Caki2 (cell line): Measurements from ENCODE around the gene ANAPC2. TPM values are rescaled to one million over a fixed set of nuclear protein-coding genes. Genes with fewer than 3 reads are reported as not detected.

Source experiments
- DNase-seq: peaks from one replicate; pipeline ENCODE4 v3.0.0-alpha.2; 2015; ENCODE audit warnings: low read depth
- in situ Hi-C: cut with HindIII; loops from 2 replicates; pipeline ENCODE4 v1.10.0; 2016; ENCODE audit warnings: low sequenced_read_pairs, low pct_unique_long_range_greater_than_20kb, mixed read lengths
- total RNA-seq: library from RNA; depleted of rRNA; stranded (reverse); fragments of >200 nt; shearing (Covaris generic); gene quantifications from 2 replicates; pipeline ENCODE4 v1.2.3, GENCODE V29; 2014; ENCODE audit warnings: low replicate concordance; rRNA removed

The ANAPC2 gene, protein sequence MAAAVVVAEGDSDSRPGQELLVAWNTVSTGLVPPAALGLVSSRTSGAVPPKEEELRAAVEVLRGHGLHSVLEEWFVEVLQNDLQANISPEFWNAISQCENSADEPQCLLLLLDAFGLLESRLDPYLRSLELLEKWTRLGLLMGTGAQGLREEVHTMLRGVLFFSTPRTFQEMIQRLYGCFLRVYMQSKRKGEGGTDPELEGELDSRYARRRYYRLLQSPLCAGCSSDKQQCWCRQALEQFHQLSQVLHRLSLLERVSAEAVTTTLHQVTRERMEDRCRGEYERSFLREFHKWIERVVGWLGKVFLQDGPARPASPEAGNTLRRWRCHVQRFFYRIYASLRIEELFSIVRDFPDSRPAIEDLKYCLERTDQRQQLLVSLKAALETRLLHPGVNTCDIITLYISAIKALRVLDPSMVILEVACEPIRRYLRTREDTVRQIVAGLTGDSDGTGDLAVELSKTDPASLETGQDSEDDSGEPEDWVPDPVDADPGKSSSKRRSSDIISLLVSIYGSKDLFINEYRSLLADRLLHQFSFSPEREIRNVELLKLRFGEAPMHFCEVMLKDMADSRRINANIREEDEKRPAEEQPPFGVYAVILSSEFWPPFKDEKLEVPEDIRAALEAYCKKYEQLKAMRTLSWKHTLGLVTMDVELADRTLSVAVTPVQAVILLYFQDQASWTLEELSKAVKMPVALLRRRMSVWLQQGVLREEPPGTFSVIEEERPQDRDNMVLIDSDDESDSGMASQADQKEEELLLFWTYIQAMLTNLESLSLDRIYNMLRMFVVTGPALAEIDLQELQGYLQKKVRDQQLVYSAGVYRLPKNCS
- 38.2 and 94.6 TPM in 2 replicates for total RNA-seq

DNA sequence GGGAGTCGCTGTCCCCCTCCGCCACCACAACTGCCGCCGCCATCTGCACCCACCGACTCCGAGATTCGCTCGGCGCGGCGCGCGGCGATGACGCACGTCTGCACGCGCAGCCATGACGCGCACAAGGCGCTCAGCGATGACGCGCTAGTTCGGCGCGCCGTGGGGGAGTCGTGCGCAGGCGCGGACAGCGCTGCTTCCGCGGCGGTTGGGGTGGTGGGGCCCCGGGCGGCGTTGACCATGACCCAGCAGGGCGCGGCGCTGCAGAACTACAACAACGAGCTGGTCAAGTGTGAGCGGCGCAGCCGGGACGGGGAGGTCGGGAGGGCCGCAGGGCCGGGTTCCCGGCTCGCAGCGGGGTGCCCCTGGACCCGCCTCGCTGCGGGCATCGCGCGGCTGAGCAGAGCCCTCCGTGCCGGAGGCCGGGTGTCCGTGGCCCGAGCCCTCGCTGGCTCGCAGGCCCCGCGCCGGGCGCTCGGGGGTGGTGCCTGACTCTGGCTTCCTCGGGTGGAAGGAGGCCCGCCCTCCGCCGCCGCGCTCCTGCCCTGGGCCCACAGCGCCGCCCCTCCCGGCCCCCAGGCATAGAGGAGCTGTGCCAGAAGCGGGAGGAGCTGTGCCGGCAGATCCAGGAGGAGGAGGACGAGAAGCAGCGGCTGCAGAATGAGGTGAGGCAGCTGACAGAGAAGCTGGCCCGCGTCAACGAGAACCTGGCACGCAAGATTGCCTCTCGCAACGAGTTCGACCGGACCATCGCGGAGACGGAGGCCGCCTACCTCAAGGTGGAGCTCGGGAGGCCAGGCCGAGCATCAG lies at the start of gene ANAPC2, which contains the start of gene SSNA1:
TSS of gene ANAPC2 (minus strand) at position 71 of the 807 bp plus-strand sequence. CDS start at position 43, 28 bp downstream.
TSS of gene SSNA1 (plus strand) at position 187 of the 807 bp plus-strand sequence. CDS start at position 238, 51 bp downstream.
- in situ Hi-C loops: no loop called here
- DNase-seq: peak; percentile 94

DNA sequence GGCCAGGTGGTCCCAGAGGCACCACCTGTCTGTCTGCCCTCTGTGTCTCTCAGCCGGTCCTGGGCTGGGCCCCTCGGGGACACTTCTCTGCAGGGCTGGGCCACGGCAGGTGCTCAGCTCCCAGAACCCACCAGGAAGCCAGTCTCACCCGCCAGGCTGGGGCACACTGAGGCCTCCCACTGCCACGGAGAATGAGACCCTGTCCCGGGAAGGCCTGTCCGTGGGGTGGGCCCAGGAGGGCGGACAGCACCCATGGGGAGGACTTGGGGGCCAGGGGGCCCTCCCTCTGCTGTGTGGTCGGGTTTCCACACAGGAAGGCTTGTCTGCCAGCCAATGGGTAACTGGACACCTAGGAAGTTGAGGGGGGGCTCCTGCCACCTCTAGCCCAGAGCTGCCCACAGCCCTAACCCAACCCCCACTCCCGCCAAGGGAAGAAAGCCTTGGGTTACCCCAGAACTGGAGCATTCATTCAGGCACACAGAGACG lies 48.6 kb upstream of the ANAPC2 start:
- no peak for DNase-seq
- in situ Hi-C loops: no loop called here

DNA sequence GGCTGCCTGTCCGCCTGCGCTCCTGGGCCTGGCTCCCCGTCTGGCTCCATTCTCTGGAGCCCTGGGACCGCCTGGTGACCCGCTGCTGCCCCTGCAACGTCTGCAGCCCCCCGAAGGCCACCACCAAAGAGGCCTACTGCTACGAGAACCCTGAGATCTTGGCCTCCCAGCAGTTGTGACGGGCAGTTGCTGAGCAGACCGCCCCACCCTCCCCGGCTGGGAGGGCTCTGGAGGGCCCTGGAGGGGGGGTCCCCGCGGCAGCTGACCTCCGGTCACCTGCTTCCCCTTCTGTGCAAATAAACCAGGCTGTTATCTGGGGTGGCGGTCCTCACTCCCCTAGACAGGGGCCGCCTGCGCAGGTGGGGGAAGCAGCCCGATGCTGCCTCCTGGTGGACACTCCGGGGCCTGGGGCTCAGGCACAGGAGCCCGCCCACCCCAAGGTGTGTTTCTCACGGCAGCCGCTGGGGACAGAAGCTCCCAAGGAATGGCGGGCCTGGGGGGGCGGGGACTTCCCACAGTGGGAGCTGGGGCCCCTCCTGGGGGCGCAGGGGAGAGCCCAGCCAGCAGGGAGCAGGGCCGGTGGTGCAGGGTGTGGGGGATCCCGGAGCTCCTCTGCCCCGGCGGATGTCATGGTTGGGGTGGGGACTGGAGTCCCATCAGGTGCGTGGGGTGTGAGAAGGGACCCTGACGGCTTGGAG lies 48.0 kb upstream of the ANAPC2 start:
- in situ Hi-C loops: no loop called here
- DNase-seq: peak; percentile 73

DNA sequence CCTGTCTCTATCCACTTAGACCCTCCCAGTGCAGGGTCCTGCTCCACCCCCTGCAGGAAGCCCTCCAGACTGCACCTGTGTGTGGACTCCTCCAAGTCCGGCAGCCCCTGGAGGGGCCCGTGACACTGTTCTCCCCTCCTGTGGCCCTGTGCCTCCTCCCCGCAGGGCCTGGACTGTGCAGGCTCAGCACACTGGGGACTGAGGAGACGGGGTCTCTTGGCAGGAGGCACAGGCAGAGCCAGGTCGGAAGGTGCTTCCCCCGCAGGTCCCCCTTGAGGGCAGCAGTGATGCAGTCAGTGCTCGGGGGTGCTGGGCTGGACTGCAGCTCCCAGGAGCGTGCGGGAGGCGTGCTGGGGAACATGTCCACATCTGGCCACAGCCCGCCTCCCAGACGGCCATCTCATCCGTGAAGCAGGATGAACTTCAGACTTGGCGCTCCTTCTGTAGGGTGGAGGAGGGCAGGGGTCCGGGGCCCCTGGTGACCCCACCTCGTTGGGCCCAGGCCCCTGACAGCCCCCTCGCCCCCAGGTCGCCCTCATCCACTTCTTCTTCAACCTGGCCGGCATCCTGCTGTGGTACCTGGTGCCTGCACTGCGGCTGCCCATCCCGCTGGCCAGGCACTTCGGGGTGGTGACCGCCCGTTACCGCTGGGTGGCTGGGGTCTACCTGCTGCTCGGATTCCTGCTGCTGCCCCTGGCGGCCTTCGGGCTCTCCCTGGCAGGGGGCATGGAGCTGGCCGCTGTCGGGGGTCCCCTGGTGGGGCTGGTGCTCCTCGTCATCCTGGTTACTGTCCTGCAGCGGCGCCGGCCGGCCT lies 47.3 kb upstream of the ANAPC2 start:
- DNase-seq: no peak
- in situ Hi-C loops: no loop called here

DNA sequence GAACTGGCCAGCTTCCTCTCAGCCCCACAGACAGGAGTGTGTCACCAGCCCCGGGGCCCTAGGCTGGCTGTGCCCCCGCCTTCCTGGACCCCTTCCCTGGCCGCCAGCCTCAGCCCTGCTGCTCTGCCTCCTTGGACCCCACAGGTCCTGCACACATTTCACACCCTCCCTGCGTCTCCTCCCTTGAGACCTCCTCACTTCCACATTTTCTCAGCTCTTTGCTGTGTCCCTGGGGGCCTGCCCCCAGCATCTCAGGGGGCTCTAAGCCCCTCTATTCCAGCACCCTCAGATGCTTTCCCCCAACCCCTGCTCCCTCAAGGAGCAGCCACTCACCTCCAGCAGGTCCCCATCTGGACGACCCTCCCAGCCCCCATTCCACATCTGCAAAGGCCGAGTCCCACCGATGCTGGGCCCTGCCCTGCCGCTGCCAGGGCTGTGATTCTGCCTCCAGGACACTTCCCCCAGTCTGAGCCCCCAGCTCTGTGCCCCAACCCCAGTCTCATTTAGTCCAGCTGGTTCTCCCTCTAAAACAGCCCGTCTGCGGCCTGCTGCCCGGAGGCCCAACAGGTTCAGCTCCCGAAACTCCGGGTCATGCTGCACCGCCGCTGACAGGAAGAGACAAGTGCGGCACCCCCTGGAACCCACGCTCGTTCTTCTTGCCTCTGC lies 46.5 kb upstream of the ANAPC2 start:
- in situ Hi-C loops: no loop called here
- DNase-seq: no peak

DNA sequence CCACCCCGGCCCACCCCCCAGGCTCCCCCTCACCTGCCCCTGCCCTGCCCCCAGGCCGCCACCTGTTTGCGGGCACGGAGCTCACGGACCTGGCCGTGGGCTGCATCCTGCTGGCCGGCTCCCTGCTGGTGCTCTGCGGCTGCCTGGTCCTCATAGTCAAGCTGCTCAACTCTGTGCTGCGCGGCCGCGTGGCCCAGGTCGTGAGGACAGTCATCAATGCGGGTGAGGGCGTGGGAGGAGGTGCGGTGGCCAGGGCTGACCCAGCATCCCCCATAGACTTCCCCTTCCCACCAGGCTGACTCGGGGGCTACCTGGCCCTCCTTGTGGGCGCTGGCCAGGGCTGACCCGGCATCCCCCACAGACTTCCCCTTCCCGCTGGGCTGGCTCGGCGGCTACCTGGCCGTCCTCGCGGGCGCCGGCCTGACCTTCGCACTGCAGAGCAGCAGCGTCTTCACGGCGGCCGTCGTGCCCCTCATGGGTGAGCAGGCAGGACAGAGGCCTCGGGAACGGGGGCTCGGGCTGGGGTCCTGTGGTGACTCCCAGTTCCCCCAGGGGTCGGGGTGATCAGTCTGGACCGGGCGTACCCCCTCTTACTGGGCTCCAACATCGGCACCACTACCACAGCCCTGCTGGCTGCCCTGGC lies 45.8 kb upstream of the ANAPC2 start:
- in situ Hi-C loops: no loop called here
- no peak for DNase-seq

DNA sequence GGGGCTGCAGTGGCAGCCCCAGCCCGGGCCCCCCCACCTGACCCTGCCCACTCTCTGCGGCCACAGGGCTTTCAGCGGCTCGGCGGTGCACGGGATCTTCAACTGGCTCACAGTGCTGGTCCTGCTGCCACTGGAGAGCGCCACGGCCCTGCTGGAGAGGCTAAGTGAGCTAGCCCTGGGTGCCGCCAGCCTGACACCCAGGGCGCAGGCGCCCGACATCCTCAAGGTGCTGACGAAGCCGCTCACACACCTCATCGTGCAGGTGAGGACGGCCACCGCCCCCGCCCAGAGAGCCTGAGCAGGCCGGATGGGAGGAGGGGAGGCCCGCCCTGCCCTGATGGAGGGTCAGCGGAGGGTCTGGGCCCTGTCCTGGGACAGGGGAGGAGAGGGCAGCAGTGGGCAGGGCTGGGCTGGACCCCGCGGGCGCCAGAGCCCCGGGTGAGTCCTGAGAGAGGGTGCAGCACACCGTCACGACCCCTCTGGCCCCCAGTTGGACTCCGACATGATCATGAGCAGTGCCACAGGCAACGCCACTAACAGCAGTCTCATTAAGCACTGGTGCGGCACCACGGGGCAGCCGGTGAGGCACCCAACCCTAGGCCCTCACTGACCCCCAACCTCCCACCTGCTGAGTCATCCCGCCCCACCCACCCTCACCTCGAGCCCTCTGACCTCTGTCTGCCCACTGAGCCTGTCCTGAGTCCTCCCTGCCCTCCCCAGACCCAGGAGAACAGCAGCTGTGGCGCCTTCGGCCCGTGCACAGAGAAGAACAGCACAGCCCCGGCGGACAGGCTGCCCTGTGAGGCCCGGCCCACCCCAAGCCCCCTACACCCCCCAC lies 45.0 kb upstream of the ANAPC2 start:
- in situ Hi-C loops: no loop called here
- DNase-seq: no peak

DNA sequence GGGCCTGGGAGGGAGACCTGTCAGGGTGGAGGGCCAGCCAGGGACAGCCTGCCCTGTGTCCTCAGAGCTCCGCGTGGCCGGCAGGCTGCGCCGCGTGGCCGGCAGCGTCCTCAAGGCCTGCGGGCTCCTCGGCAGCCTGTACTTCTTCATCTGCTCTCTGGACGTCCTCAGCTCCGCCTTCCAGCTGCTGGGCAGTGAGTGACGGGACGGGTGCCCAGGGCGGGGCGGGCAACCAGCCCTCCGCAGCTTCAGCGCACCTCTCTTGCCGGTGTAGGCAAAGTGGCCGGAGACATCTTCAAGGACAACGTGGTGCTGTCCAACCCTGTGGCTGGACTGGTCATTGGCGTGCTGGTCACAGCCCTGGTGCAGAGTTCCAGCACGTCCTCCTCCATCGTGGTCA lies 44.1 kb upstream of the ANAPC2 start:
- in situ Hi-C loops: no loop called here

DNA sequence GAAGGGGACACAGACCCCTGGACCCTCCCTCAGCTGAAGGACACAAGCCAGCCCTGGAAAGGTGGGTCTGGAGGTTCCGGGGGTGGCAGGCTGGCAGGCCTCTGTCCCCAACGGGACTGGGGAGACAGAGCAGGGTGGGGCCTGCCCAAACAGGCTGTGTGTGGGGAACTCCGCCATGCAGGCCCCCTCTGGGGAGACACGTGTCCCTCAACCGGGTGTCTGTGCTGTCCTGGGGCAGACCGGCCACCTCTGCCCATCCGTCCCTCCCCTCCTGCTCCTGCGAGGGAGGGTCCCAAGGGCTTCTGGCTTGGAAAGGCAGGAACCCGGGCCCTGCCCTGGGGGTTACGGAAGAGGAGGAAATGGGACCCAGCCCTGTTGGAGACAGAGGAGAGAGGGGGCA lies 43.7 kb upstream of the ANAPC2 start:
- no peak for DNase-seq
- in situ Hi-C loops: no loop called here

More for the DNA sequence above, 44.1 kb upstream of the ANAPC2 start:
- DNase-seq: no peak

DNA sequence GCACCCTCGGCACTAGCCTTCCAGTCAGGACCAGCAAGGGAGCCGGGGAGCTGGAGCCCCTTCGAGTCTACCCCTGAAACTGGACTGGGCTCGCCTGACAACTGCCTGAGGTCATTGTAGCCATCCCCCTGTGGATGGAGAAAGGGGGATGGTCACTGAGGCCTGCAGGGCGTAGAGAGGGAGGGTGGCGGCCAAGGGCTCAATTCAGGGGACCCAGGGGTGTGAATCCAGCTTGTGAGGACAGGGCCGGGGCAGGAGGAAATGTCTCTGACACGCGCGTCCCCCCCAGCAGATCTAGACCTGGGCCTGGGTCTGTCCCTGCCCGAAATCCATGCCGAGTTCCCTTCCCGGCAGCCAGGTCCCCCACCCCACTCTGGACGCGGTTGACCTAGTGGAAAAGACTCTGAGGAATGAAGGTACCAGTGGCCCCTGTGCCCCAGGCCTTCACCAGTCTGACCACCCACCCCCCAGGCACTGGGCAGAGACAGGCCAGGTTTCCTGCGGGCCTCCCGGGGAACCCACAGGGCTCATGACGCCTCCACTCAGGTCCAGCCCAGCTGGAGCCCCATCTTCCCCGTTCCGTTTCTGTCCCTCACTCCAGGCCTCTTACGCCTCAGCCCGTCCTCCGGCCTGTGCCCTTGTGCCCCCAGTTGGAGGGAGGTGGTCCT lies 43.1 kb upstream of the ANAPC2 start:
- in situ Hi-C loops: no loop called here
- DNase-seq: no peak

DNA sequence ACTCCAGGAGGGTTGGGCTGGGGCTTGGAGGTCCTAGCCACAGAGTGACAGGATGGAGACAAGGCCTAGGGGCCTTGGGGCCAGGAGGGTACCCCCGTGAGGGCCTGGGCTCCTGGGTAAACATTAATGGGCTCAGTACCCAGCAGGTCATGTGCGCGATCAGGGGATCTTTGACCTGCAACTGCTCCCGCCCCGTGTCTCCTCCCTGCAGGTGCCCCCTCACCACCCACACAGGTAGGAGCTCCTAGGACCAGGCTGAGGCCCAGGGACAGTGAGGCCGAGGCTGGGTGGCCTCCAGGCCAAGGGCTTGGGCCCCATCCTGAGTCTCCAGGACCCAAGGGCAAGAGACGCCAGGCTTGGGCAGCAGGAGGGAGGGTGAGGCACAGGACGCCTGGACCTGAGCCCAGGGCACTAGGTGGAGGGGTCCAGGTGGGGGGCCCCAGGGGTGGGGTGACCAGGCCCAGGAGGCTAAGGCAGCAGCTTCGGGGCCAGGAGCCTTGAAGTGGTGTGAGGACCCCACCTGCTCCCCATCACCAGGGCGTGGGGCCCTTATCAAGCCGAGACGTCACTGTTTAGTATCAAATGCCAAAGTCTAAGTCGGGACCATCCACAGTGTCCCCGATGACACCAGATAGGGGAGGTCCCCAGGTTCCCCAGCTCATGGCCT lies 42.5 kb upstream of the ANAPC2 start, which contains the start of gene SLC34A3:
TSS of gene SLC34A3 (plus strand) at position 197 of the 667 bp plus-strand sequence. CDS start 802 bp downstream, outside the sequence.
- in situ Hi-C loops: no loop called here

DNA sequence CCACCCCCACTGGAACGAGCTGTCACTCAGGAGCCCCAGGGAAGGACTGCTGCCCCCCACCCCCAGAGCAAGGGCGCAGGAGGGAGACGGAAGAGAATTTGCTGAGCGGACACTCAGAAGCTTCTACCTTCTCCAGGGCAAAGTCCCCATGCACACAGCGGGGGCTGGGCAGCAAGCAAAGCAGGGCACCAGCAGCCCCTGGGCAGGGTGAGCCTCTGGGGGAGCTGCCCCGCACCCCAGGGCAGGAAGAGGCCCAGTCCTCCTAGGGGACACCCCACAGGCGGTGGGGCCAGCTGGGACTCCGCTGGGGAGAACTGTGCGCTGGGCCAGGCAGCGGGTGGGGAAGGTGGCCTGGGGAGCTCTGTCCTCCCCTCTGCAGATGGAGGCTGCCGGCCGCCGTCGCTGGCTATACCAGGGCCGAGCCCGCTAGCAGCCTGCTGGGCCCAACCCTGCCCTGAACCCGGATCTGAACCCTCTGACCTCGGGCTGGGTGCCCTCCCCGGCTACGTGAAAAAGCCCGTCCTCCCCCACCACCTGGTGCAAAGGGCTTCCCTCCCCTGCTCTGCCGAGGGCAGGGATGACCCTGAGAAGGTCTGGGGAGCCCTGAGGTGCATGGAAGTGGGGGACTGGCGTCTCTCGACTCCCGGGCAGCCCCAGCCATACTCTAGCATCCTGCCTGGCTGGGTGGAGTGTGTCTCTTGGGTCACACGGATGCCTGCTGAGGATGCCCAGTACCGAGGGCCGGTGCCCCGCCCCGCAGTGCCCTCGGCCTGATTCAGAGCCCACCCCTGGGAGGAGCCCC lies 41.7 kb upstream of the ANAPC2 start:
- DNase-seq: no peak
- in situ Hi-C loops: no loop called here

More for the DNA sequence above, 42.5 kb upstream of the ANAPC2 start, which contains the start of gene SLC34A3:
- DNase-seq: no peak
